Stimulated activated CD8-positive, alpha-beta memory T cell treated with anti-CD3 and anti-CD28 coated beads, Interleukin-4, amount 100 ng/mL, for 1 hour (primary cell): Measurements from ENCODE around the gene SPAST.
"Not testable (repeated sequence)": the region's sequence is repeated elsewhere in the genome, so short reads cannot be mapped to it uniquely, and the experiment has no call there.

Experiments used
- DNase-seq, 2 donors: peaks; one replicate each; pipeline ENCODE4 v3.0.0-alpha.2; 2020; ENCODE audit warnings: low read depth in 2 of 2, low spot score in 1 of 2

SPAST gene, protein sequence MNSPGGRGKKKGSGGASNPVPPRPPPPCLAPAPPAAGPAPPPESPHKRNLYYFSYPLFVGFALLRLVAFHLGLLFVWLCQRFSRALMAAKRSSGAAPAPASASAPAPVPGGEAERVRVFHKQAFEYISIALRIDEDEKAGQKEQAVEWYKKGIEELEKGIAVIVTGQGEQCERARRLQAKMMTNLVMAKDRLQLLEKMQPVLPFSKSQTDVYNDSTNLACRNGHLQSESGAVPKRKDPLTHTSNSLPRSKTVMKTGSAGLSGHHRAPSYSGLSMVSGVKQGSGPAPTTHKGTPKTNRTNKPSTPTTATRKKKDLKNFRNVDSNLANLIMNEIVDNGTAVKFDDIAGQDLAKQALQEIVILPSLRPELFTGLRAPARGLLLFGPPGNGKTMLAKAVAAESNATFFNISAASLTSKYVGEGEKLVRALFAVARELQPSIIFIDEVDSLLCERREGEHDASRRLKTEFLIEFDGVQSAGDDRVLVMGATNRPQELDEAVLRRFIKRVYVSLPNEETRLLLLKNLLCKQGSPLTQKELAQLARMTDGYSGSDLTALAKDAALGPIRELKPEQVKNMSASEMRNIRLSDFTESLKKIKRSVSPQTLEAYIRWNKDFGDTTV

DNA sequence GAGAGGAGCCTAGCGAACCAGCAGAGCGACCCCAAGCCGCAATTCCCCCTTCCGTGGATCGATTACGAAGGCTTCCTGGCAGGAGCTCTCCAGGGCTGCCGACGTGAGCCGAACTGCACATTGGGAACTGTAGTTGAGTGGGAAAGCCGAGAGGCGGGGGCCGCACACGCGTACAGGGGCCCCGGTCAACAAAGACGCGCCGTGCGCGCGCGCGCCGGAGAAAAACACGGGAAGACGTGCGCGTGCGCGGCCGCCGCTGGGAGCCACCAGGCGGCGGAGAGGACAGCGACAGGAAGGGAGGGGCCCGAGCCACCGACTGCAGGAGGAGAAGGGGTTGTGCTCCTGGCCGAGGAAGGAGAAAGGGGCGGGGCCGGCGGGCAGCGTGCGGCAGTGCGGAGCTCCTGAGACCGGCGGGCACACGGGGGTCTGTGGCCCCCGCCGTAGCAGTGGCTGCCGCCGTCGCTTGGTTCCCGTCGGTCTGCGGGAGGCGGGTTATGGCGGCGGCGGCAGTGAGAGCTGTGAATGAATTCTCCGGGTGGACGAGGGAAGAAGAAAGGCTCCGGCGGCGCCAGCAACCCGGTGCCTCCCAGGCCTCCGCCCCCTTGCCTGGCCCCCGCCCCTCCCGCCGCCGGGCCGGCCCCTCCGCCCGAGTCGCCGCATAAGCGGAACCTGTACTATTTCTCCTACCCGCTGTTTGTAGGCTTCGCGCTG, at the start of gene SPAST:
SPAST (plus strand) TSS at position 247 of the 711 bp plus-strand sequence; CDS start at position 523, 276 bp downstream.
- peak; percentile 89 to 91 for DNase-seq

DNA sequence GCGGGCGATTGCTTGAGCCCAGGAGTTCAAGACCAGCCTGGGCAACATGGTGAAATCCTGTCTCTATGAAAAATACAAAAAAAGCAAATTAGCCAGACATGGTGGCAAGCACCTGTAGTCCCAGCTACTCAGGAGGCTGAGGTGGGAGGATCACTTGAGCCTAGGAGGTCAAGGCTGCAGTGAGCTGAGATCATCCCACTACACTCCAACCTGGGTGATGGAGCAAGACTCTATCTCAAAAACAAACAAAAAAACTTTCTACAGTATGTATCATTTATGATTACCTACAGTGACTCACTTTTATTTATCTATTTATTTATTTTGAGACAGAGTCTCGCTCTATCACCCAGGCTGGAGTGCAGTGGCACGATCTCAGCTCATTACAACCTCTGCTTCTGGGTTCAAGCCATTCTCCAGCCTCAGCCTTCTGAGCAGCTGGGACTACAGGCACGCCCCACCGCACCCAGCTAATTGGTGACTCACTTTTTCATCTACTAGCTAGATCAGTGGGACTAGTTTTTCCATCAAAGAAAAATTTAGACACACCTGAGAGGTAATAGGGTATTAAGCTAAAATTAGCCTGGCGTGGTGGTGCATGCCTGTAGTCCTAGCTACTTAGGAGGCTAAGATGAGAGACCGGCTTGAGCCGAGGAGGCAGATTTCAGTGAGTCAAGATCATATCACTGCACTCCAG, 44.4 kb upstream of the SPAST start:
- DNase-seq: not testable (repeated sequence)

DNA sequence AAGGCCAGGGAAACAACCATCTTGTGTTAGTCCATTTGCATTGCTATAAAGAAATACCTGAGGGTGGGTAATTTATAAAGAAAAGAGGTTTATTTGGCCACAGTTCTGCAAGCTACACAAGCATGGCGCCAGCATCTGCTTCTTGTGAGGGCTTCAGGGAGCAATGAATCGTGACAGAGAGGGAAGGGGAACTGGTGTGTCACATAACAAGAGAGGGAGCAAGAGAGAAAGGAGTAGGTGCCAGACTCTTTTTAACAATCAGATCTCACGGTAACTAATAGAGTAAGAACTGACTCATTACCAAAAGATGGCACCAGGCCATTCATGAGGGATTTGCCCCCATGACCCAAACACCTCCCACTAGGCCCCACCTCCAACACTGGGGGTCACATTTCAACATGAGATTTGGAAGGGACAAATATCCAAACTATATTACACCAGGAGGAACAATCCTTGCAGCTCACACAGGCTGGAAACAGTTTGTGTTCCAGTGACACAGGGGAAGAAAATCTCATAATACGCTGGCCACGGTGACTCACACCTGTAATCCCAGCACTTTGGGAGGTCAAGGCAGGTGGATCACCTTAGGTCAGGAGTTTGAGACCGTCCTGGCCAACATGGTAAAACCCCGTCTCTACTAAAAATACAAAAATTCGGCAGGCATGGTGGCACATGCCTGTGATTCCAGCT, 29.0 kb upstream of the SPAST start:
- not testable (repeated sequence) for DNase-seq

DNA sequence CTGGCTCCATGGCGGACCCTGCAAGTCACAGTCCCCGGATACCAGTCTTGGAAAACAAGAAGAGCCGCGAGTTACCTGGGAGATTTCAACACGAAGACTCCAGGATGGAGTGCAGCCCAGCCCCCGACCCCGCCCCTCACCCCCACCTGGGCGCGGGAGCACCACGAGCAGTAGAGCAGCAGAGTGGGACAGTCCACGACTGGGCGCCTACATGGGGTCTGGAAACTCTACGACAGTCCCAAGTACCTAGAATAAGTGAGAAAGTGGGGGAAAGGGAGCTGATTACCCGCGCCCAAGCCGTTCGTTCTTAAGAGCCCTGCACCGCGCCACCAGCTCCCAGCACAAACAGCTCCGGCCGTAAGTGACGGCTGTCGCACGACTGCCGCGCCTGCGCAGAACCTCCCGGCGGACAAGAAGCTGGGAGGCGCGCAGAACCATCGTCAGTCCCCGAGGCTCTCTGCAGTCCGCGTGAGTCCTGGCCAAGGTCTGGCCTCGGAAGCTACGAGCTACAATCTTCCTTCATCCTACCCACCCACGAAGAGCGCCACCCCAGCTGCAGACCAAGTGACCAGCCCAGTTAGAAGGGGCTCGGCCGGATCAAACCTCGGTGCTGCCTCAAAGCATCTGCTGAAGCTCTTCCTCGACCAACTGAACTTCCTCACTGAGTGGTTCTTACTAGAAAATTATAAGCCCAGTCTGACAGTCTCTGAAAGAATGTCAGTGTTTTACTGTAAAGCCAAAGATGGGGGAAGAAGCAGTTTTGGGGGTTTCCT, 23.7 kb upstream of the SPAST start, which contains the start of gene DPY30:
DPY30 (minus strand) TSS at position 359 of the 773 bp plus-strand sequence; CDS start at position 10, 349 bp downstream.
- DNase-seq: peak; percentile 69 to 82

DNA sequence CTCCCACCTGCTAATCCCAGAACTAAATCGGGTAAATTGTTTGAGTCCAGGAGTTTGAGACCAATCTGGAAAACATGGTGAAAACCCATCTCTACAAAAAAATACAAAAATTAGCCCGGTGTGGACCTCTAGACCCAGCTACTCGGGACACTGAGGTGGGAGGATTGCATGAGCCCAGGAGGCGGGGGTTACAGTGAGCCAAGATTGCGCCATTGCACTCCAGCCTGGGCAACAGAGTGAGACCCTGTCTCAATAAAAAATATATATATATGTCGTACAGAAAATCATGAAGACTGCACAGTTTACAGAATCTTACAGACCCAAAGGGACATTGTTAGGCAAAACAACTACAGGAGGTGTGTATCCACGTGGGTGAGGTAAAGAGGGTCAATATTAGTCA, 19.8 kb upstream of the SPAST start:
- no peak for DNase-seq

DNA sequence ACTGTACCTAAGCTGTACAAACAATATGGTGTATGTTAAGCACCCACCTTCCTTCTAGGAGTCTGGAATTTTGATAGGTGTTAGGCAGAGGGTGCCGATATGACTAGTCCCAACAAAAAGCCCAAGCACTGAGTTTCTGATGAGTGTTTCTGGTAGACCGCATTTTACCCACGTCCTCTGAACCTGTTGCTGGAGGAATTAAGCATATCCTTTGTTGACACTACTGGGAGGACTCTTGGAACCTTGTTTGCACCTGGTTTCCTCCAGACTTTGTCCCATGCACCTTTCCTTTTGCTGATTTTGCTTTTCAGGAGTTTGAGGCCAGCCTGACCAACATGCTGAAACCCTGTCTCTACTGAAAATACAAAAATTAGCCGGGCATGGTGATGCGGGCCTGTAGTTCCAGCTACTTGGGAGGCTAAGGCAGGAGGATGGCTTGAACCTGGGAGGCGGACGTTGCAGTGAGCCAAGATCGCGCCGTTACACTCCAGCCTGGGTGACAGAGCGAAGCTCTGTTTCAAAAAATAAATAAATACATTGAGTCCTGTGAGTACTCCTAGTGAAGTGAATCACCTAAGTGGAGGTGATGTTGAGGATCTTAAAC, 11.4 kb upstream of the SPAST start:
- no peak for DNase-seq

DNA sequence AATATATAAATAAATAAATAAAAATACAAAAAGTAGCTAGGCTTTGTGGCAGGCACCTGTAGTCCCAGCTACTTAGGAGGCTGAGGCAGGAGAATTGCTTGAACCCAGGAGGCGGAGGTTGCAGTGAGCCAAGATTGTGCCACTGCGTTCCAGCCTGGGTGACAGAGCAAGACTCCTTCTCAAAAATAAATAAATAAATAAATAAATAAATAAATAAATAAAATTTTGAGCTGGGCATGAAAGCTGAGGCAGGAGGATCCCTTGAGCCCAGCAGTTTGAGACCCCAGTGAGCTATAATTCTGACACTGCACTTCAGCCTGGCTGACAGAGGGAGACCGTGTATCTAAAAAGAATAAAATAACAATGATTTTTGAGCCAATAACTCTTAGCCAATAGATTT, 8.8 kb upstream of the SPAST start:
- DNase-seq: not testable (repeated sequence)

DNA sequence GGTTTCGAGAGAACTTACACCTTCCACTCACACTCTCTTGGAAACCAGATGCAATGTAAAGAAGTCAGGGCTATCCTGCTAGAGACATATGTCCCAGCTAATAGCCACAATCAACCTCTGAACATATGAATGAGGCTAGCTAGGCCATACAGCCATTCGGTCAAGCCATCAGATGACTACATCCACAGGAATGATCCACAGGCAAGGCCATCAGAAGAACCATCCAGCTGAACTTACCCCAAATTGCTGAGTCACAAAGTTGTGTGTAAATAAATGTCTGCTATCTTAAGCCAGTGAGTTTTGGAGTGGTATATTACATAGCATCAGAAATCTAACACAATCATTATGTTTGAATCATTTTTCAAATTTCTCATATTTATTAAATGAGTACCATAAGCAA, 5.2 kb upstream of the SPAST start:
- DNase-seq: no peak

DNA sequence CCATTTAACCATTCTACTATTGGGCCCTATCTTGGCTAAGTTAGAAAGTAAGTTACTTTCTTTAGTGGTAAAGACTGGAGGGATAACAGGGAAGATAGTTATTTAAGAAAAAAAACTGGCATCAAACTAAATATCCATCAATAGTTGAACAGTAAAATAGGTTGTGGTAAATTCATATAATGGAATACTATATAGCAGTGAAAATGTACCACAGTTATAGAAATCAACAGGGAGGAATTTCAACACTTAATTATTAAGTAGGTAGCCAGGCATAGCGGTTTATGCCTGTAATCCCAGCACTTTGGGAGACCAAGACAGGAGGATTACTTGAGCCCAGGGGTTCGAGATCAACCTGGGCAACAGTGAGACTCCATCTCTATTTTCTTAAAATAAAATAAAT, 3.1 kb upstream of the SPAST start:
- no peak for DNase-seq

DNA sequence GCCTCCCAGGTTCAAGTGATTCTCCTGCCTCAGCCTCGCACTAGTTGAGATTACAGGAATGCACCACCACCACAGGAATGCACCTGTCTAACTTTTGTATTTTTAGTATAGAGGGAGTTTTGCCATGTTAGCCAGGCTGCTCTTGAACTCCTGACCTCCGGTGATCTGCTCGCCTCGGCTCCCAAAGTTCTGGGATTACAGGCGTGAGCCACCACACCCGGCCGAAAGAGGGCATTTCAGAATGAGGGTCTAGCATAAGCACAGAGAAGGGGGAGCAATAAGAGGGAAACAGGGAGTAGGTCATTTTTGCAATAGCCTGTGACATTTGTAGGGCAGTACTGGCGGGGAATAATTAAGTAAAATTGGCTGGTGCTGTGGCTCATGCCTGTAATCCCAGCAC, 1.9 kb upstream of the SPAST start:
- DNase-seq: no peak

DNA sequence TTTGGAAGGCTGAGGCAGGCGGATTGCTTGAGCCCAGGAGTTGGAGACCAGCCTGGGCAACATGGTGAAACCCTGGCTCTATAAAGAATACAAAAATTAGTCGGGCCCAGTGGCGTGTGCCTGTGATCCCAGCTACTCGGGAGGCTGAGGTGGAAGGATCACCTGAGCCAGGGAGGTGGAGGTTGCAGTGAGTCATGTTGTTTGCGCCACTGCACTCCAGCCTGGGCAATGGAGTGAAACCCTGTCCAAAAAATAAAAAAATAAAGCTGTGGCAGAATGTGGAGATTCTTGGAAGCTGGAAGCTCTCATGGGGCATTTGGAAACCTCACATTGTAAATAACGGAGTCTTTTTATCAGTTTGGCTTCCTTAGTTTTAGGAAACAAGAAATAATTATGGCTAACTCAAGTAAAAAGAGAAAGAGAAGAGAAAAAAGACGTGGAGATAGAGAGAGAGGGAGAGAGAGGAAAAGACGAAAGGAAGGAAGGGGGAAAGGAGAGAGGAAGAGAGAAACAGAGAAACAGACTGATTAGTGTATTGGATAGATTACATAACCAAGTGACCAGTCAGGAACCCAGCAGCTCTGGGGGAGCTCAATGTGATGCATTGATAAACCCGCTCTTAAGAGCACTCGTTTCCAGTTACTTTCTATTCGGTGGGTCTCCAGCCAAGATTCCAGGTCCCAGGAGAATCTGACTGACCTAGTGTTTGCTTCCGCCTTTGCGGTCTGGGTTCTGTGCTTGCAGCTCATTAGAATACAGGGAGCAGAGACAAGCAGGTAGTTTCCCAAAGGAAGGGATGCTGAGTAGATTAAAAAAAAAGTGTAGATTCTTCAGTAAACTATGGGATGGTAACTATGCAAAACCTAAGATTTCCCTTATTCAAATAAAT, 1.1 kb upstream of the SPAST start:
- DNase-seq: no peak

DNA sequence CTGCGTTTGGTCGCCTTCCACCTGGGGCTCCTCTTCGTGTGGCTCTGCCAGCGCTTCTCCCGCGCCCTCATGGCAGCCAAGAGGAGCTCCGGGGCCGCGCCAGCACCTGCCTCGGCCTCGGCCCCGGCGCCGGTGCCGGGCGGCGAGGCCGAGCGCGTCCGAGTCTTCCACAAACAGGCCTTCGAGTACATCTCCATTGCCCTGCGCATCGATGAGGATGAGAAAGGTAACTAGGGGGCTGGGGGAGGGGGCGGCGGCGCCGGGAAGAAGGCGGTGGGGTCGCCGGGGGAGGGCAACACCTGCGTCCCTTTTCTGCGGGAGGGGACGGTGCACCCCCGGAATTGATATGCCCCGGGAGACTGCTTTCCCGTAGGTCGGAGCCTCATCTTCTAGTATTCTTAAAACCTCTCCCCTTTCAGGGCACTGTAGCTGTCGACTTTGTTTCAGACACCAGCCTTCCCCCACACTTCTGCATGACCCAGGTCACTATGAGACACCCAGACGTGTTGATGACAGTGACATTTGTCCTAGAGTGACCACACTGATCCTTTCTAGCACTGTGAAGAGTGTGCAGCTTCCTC, 755 bp downstream of the SPAST start:
- no peak for DNase-seq

DNA sequence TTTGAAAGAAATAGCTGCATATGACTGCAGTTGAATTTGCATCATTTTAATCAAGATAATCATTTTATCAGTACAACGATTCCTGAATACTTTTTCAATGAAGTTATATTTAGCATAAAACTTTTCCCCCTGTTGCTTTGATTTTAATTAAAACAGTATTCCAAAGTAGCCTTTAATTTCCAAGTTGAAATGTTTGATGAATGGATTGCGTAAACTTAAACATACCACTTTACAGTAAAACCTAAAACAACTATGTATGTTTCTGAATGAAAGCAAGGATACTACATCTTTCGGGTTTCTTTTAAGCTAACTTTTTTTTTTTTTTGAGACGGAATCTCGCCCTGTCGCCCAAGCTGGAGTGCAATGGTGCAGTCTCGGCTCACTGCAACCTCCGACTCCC, 1.4 kb downstream of the SPAST start:
- DNase-seq: no peak

DNA sequence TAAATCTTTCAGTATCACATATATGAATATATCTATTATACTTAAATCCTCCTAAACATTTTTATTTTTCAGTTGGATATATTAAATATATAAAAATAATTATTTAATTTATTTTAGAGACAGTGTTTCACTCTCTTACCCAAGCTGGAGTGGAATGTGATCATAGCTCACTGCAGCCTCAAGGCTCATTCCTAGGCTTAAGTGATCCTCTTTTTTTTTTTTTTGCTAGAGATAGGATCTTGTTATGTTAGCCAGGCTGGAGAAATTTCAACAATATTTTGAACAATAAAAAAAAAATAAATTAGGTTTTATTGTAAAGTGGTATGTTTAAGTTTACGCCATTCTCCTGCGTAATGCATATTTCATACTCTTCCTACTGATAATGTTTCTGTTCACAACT, 4.2 kb downstream of the SPAST start:
- no peak for DNase-seq

DNA sequence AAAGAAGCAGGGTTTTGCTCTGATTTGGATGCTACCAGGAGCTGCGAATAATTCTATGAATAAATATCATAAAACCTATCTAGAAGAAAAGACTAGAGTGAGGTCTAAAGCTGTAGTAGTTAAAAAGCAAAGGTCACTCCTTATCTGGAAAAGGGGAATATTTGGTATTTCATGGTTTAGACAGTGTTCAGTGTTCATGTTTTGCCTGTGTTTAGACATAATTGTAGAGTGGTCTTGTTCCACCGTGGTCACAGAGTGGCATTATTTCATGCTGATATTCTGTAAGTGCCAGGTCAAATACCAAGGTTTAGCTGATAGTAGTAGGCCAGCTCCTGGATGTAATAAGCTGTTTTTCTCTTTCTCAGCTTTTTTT, 10.8 kb downstream of the SPAST start:
- no peak for DNase-seq

DNA sequence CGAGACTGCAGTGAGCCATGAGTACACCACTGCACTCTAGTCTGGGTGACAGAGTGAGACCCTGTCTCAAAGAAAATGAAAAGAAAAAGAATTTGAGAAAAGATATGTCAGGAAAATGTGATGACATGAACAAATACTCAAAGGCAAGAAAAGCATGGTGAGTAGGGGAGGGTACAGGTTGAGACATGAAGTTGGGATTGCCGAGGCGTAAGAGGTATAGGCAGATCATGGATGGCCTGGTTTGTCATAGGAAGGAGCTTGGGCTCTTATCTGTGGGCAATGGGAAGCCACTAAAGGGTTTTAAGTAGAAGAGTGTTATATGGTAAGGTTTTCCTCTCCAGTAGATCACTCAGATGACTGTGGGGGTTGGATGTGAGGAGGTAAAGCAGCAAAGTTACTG, 32.3 kb downstream of the SPAST start:
- DNase-seq: no peak

DNA sequence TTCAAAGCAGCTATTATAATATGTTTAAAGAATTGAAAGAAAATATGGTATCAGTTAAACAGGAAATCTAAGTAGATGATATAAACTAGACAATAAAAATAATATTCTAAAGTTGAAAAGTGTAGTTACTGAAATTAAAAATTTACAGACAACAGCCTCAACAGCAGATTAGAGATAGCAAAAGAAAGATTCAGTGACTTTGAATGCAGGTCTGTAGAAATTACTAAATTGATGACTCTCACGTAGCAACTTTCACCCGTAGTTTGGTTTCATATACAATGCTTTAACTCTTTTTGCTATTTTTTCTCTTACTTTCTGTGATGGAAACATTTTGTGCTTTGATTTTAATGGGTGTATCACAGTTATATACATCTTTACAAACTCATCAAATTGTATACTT, 44.8 kb downstream of the SPAST start:
- no peak for DNase-seq

DNA sequence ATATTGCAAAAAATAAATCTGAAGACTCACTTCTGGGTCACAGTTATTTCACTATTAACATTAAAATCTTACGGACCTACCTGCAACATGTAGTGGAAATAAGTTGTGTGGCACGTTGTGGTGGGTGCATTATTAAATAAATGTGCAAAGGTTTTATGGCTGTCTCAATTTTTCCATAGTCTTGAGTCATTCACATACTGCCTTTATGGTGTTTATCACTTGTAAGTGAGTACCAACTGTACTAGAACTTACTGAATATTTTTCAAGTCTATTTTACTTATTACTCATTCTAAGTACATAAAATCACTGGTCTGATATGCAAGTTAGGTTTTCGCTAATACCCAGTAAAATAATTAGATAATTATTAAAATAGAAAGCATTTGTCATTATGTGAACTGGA, 54.7 kb downstream of the SPAST start:
- DNase-seq: no peak
